Measurements from ENCODE around the gene DLL1. TPM values are rescaled to one million over a fixed set of nuclear protein-coding genes. Genes with fewer than 3 reads are reported as not detected.

Gene DLL1
- total RNA-seq, 1 donor from 2014 or later = 14.6 TPM

DNA sequence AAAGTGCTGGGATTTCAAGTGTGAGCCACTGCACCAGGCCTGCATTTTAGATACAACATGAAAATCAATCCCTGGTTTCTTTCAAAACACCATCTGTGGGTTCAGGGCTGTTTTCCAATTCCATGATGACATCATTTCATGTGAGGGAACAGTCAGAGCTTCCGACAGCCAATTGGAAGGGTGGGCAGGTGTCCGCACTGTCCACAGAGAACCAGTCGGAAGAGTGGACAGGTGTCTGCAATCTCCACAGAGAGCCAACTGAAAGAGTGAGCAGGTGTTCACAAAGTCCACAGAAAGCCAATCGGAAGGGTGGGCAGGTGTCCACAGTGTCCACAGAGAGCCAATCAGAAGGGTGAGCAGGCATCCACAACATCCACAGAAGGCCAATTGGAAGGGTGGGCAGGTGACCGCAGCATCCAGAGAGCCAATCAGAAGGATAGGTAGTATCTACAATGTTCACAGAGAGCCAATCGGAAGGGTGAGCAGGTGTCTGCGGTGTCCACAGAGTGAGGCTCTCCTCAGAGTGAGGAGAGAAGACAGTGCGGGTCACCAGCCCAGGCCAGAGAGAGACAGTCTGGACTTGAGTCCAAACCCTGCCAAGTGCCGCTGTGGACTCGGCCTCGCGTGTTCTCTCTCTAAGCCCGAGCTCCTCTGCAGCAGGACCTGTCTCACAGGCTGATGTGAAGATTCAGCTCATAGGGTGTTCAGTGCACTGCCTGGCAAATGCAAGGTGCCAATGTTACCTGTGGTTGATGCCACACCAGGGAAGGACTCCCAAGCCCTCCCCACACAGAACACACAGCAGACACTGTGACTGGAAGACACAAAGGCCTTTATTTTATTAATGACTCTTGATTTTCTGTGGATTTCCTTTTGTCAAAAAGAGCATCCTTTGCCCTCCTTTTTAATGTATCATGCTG, 57.3 kb downstream of the DLL1 start:
- no peak overlapping the region for H3K27ac ChIP-seq
- H3K36me3 ChIP-seq = no peaks in the 10 kb centered on the region
- H3K4me3 ChIP-seq = no peak overlapping the region
- DNase-seq (peak; percentile 52), ATAC-seq (no peak)
- H3K27me3 ChIP-seq = no peaks in the 10 kb centered on the region
- intact Hi-C loops (cut with DNase I) = no loop called here
- H3K4me1 ChIP-seq = no peaks in the 10 kb centered on the region
- H3K9me3 ChIP-seq = no peaks in the 10 kb centered on the region
- TF ChIP-seq, protein P1, sequence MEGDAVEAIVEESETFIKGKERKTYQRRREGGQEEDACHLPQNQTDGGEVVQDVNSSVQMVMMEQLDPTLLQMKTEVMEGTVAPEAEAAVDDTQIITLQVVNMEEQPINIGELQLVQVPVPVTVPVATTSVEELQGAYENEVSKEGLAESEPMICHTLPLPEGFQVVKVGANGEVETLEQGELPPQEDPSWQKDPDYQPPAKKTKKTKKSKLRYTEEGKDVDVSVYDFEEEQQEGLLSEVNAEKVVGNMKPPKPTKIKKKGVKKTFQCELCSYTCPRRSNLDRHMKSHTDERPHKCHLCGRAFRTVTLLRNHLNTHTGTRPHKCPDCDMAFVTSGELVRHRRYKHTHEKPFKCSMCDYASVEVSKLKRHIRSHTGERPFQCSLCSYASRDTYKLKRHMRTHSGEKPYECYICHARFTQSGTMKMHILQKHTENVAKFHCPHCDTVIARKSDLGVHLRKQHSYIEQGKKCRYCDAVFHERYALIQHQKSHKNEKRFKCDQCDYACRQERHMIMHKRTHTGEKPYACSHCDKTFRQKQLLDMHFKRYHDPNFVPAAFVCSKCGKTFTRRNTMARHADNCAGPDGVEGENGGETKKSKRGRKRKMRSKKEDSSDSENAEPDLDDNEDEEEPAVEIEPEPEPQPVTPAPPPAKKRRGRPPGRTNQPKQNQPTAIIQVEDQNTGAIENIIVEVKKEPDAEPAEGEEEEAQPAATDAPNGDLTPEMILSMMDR (IDR thresholded peaks at IDR 0.05) = no peak

Small RNAs within 50 kb of the gene (microRNA-seq; reads per million reads assigned to microRNA genes)
- not detected for gene MIR4644 (ENCODE audit: borderline microRNAs expressed)

Other genes starting within 250 kb of the DLL1 start
- 26.1 TPM for gene FAM120B, start 15.7 kb upstream of the DLL1 start, total RNA-seq

Data from upper lobe of right lung (tissue), 1 donor.